Stimulated activated CD4-positive, alpha-beta T cell treated with anti-CD3 and anti-CD28 coated beads, Interleukin-2, amount 100 ng/mL, for 4 hours (primary cell): ENCODE data around the gene SERPINB8.
"Not testable (repeated sequence)": the region's sequence is repeated elsewhere in the genome, so short reads cannot be mapped to it uniquely, and the experiment has no call there.

ENCODE experiments used
- DNase-seq: peaks from one replicate; pipeline ENCODE4 v3.0.0-alpha.2; 2020; ENCODE audit warnings: low read depth

The SERPINB8 gene, protein sequence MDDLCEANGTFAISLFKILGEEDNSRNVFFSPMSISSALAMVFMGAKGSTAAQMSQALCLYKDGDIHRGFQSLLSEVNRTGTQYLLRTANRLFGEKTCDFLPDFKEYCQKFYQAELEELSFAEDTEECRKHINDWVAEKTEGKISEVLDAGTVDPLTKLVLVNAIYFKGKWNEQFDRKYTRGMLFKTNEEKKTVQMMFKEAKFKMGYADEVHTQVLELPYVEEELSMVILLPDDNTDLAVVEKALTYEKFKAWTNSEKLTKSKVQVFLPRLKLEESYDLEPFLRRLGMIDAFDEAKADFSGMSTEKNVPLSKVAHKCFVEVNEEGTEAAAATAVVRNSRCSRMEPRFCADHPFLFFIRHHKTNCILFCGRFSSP

DNA sequence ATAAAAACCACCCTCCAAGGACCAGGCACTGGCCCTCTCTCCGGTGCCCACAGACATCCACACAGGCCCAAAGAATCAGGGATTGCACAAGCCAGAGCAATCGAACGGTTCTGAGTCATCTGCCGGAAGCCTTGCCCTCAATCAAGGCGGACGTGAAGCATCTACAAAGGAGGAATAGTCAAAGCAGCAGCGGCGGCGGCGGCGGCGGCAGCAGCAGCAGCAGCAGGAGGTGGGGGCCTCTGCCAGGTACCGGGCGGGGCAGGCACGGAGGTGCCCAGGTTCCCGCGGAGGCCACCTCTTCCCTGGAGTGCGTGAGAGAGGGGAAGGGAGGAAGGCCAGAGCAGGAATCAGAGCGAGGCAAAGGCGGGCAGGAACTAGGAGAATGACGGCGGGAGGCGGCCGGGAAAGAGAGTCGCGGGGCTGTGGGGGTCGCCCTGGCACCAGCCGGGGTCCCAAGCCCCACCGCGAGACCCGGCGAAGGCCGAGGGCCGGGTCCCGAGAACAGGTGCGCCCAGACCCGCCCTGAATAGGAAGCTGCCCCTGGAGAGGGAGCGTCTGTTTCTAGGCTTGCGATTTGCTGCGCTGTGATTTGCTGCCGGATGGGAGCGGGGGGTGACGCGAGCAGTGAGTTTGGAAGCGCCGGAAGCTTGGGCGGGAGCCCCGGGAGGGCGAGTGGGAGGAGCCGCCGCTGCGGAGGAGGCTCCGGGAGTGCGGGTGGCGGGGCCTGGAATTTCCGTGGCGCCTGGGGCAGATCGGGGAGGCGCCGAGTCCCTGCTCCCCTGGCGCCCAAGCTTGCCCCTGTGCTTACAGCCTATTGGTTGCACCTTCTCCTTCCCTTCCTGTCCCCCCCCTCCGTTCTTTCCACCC, at the start of gene SERPINB8:
Gene SERPINB8 (plus strand): TSS at position 140 of the 867 bp plus-strand sequence. CDS start 8,228 bp downstream, outside the sequence.
- DNase-seq: peak; percentile 75

DNA sequence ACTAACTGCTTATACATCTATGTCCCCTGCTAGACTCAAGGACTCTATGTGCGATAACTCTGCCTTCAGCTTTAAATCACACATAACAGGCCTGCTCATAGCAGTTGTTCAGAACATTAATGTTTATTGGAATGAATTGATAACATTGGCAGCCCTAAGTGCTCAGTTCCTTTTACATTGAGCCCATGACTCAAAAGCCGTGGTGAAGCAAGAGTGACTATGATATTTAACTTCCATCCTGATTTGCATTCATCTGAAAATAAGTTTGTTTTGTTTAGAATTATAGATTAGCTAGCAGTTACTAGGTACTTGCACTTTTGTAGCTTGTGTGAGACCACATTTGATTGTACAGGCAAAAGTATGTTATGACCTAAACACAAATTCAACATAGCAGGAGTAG, 47.8 kb upstream of the SERPINB8 start:
- no peak for DNase-seq

DNA sequence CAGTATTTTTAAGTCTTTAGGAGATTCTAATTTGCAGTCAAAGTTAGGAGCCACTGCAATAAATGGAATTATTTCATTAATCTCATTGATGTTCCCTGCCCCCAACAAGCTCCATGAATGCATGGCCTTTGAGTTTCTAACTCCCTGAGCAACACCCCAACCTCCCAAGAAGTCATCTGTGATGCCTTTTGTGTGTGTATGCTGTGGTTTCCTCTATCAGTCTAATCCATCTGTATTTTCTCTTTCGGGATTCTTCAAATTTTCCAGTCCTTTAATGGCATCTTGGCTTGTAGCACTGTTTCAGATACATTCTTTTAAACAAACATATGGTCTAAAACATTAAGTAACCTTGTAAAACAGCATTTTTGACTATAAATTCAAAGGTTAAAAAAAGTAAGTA, 45.3 kb upstream of the SERPINB8 start:
- no peak for DNase-seq

DNA sequence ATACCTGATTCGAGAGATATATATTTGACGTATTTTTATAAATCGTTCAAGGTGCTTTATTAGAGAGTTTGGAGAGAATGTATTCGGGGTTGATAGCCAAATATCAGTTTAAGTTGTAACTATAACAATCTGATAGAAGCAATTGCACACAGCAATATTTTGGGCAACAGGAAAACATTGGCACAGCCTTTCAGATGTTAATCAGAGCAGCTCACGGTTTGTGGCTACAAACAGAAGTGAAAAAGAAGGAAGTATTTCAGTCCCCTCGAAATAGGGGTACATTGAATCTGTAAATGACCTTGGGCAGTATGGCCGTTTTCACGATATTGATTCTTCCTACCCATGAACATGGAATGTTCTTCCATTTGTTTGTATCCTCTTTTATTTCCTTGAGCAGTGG, 41.5 kb upstream of the SERPINB8 start:
- DNase-seq: no peak

DNA sequence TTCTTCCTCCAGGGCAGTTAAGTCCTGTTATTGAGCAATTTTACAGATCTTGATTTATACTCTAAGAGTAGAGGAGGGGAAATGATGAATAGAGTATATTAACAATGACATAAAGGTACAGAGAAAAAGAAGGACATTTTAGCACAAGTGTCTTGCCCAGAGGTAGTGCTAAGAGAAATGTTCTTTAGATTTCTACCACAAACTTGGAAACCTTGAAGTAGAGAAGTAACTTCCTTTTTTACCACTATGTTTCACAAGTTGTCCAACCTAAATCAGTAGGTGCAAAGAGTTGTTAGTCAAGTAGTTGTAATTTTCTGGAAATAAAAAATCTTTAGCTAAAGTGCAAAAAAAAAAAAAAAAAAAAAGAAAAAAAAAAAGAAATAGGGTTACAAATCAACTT, 40.5 kb upstream of the SERPINB8 start:
- not testable (repeated sequence) for DNase-seq

DNA sequence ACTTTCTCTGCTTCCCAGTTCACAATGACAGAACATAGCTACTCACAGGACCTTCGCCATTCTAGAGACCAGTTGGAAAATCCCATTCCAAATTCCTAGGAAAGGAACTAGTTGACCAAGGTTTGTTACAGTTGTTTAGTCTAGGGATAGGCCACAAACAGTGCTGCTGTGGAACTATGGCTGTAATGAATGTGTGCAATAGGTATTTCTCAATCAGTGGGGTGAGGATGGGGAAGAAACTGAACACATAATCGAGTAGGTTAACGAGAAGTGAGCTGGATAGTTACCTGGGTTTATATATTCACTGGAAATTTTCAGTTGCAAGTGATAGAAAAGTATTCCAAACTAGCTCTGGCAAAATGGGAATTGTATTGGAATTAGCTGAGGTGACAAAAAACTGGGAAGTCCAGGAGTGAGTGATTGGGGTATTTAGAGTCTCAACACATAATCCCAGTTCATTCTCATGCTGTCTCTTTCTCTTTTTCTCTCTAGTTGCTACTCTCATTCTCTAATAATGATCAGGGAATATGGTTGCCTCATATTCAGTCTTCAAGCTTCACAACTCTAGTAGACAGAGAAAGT, 39.0 kb upstream of the SERPINB8 start:
- no peak for DNase-seq

DNA sequence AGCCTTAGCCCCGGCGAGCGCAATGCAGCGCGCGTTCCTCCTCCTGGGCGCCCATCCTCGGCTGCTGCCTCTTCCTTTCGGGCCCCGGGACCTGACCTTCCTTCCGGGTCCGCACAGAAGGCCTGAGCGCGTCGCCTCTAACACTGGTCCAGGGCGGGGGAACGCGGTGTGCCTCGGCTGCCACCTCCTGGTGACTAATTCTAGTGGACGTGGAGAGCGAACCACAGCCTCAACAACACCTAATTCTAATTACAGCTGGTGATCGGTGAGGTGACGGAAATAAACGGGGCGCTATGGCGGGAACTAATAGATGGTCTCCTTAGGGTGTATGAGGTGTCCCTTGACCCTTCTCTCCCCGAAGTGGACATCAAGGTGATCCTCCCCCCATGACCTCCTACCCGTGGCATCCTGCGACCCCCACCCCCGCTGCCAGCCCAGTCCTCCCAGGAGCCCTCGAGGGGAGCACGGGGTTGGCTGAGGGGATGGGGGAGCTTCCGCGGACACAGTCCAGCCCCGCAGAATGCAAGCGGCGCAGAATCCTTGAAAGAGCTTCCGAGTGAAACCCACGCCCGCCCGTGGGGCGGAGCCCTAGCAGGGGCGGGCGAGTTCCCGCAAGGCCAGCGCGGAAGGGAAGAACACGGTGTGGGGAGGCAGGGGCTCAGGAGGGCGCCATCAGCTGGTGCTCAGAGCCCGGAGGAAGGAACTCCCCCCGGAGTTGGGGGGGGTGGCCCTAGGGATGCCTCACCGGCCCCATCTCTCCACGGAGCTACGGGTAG, 33.5 kb upstream of the SERPINB8 start:
- DNase-seq: peak; percentile 26

DNA sequence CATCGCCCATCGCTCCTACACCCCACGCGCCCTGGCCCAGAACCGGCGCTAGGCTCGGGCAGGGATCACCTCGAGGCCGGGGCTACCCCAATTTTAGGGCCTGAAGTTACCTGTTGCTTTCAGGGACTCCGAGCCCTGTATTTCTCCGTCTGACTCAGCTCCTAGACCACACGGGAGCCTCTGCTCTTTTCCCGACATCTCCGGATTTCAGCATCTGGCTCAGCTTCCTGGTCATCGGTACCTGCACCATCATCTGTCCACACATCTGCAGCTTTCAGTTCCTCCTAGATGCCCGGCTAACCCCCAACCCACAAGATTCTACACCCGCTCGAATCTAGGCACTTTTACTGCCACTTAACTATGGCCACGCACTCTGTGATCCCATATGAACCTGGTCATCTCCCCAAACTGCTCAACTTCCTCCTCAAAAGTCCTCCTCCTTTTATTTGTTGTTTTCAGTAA, 32.9 kb upstream of the SERPINB8 start:
- DNase-seq: no peak

DNA sequence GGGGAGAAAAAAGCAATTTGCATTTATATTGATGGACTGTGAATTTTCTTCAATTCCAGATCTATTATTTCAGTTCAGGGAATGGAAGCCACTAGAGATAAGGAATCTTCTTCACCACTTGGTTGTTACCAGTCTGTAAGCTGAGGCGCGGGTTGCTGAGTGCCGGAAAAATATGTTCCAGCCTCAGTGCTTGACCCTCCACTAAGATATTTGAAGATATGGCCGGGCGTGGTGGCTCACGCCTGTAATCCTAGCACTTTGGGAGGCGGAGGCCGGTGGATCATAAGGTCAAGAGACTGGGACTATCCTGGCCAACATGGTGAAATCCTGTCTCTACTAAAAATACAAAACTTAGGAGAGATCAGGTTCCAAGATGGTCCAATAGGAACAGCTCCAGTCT, 29.9 kb upstream of the SERPINB8 start:
- no peak for DNase-seq

DNA sequence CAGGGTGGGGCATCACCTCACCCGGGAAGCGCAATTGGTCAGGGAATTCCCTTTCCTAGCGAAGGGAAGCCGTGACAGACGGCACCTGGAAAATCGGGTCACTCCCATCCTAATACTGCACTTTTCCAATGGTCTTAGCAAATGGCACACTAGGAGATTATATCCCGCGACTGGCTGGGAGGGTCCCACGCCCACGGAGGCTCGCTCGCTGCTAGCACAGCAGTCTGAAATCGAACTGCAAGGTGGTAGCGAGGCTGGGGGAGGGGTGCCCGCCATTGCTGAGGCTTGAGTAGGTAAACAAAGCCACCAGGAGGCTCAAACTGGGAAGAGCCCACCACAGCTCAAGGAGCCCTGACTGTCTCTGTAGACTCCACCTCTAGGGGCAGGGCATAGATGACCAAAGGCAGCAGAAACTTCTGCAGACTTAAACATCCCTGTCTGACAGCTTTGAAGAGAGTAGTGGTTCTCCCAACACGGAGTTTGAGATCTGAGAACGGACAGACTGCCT, 29.3 kb upstream of the SERPINB8 start:
- DNase-seq: not testable (repeated sequence)

DNA sequence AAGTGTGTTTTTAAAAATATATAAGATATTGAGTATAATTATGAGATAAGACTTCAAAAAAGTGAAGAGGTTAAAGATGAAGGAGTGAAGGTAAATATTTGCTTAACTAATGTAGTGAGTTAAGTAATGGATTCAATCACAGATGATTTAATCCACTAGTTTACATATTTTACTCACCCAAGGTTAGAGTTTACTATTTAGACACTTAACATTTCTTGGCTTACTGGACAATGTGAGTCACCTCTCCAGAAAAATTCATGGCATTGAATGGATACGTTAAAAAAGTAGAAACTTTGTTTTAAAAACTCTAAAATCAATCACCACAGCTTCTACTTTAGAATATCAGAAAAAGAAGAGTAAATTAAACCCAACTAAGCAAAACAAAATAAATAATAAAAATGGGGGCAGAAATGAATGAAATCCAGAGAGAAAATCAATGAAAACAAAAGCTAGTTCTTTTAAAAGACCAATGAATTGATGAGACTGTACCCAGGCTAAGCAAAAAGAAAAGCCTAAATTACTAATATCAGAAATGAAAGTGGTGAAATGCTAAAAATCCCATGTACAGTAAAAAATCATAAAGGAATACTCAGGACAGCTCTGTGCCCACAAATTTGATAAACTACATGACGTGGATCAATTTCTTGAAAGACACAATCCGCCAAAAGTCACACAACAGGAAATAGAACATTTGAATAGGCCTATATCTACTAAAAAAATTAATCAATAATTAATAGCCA, 22.7 kb upstream of the SERPINB8 start:
- no peak for DNase-seq

DNA sequence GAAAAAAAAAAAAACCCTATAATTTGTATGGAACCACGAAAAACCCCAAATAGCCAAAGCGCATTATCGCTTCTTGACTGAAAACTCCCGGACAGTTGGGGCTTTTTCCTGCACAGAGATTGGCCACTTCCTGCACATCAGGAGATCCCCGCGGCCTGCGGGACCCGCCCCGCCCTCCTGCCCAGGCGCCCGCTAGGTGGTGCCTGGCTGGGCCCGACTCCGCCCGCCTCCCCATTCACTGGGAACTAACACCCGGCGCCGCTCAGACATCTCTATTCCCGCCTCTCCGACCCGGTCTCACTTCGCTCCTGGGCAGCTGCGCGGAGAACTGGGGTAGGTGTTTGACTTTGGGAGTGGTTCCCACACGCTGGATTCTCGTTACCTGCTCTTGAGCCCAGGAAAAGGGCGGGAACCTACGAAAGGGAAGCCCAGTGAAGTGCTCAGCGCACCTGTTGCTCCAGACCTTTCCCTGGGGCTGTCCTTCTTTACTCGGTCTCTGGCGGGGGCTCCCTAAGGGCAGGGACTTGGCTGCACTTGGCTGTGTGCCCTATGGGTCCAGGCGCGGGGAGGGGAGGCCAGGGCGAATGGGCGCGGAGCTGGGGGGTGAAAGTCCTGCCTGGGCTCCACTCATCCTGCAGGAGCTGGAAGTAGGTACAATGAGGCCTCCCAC, 20.7 kb upstream of the SERPINB8 start, which contains the start of gene HMSD:
Gene HMSD (plus strand): TSS at position 234 of the 670 bp plus-strand sequence. CDS start 4,155 bp downstream, outside the sequence.
- no peak for DNase-seq

DNA sequence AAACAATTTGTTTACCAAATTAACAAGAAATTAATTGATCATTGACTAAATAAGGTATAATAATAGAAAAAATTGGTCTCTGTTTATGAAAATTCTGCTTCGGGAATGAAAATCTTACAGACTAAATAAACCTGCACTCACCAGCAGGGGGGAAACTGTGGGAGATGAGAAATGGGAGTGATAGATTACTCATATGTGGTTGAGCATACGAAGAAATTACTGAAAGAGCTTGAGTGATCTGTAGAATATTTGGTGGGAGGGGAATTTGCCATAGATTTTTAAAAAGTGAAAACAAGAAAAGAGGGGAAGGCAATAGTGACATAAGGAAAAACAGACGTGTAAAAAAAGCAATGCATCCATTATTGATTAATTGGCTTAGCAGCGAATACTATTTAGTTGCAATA, 18.6 kb upstream of the SERPINB8 start:
- no peak for DNase-seq

DNA sequence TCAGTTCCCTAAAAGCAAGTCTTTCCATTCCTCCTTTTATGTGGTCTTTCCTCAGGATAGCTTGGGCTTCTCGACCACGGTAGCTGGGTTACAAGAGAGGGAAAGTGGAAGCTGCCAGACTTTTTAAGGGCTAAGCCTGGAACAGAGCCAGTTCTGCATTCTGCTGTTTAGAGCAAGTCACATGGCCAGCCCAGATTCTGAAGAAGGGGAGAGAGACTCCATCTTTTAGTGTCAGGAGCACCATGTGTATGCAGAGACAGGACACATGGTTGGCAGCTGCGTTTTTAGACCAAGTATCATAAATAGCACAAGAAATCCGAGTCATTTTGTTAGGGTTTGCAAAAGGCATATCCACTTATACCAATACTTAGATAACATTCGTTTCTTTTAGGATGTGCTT, 16.1 kb upstream of the SERPINB8 start:
- no peak for DNase-seq

DNA sequence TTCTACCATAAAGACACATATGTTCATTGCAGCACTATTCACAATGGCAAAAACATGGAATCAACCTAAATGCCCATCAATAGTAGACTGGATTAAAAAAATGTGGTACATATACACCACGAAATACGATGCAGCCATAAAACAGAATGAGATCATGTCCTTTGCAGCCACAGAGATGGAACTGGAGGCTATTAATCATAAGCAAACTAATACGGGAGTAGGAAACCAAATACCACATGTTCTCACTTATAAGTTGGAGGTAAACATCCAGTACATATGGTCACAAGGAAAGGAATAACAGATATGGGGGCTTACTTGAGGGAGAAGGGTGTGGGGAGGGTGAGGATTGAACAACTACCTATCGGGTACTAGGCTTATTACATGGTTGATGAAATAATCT, 13.1 kb upstream of the SERPINB8 start:
- DNase-seq: no peak

DNA sequence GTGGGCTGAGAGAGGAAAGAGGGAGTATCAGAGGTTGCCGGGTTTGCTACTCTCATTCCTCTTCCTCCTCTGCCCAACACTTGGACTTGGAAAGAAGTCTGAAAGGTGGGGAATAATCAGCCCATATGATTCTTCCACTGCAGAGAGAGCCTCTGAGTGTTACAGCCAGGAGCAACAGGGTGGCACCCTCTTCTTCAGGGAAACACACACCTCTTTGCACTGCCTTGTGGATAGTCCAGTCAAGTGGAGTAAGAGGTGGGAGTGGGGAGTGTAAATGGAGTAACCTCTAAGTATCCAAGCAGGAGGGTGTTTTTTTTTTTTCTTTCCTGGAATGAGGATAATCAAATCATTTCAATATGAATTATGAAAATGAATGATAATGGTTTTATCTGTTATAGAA, 9.0 kb upstream of the SERPINB8 start:
- no peak for DNase-seq

DNA sequence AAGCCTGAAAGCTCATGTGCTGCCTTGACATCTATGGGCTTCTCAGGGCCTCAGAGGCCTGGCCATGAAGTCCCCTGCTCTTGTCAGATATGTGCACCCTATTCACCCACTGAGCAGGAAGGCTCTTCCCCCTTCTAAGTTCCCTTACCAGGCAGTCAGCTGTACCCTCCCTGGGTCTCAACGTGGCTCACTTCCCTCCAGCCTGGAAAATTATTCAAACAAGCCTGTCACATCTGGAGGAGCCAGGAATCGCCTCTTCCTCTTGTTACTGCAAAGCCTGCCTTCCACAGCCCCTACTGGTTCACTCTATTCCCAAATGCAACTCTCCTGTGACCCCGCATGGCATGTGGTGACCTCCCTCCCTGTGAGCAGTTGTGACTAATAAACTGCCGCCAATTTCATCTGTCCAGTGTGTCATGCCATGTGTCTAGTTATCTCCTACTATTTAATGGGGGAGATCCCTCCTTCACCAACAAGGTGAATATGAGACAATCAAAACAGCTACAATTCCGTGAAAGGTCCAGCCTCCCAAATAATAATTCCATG, 8.4 kb upstream of the SERPINB8 start:
- no peak for DNase-seq

DNA sequence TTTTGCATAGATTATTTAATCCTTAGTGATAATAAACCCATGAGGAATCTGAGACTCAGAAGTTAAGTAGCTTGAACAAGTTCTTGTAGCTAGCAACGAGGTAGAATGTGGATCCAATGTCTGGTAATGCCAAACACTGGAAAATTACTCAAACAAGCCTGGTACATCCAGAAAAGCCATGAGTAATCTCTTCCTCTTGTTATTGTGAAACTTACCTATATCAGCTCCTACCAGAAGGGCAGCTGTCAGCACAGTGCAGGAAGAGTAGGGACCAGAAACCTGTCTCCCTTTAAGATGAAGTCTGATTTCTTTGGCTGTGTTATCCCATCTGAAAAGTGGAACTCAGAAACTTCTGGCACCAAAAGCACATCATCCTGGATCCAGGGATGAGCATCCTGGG, 7.7 kb upstream of the SERPINB8 start:
- no peak for DNase-seq

DNA sequence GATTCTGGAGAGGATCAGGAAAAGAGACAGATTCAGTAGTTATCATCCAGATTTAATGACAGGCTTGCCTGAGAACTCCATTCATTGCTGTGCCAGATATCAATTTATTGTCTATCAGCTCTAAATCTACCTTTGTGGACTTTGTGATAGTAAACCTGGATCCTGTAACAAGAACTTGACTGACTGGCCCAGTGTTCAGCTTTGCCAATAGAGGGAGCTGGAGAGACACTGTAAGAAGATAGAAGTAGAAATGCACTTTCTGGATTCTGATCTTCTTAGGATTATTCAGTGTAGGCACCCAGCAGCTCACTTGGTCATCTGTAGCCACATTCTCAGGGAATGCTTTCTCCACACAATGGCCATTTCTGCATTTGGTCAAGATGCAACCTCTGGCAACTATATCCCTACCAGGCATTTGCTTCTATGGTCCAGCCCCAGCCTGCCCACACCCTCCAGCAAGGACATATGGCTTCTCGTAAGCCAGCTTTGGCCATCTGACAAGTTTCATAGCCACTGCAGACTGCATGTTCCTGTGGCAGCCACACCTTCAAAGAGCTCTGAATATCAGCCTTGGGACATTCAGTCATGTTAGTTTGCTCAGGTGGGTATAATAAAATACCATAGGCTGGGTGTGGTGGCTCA, 6.1 kb upstream of the SERPINB8 start:
- peak; percentile 33 for DNase-seq
